Astrocyte of the hippocampus (primary cell): ENCODE data around the gene ZDHHC8.
A peak's percentile ranks its signal among the peaks of the same experiment; 100 is the strongest.

Experiments used
- DNase-seq: peaks from one replicate; pipeline ENCODE4 v3.0.0; 2011; ENCODE audit warnings: low read depth, low spot score

ZDHHC8 gene

DNA sequence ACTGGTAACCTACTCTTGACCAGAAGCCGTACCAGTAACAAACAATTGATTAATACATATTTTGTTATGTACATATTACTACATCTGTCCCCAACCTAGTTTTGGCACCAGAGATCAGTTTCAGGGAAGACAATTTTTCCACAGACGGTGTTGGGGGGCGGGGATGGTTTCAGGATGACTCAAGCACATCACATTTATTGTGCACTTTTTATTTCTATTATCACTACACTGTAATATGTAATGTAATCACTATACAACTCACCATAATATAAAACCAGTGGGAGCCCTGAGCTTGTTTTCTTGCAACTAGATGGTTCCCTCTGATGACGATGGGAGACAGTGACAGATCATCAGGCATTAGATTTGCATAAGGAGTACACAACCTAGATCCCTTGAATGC lies 36.1 kb upstream of the ZDHHC8 start:
- DNase-seq, result no peak

DNA sequence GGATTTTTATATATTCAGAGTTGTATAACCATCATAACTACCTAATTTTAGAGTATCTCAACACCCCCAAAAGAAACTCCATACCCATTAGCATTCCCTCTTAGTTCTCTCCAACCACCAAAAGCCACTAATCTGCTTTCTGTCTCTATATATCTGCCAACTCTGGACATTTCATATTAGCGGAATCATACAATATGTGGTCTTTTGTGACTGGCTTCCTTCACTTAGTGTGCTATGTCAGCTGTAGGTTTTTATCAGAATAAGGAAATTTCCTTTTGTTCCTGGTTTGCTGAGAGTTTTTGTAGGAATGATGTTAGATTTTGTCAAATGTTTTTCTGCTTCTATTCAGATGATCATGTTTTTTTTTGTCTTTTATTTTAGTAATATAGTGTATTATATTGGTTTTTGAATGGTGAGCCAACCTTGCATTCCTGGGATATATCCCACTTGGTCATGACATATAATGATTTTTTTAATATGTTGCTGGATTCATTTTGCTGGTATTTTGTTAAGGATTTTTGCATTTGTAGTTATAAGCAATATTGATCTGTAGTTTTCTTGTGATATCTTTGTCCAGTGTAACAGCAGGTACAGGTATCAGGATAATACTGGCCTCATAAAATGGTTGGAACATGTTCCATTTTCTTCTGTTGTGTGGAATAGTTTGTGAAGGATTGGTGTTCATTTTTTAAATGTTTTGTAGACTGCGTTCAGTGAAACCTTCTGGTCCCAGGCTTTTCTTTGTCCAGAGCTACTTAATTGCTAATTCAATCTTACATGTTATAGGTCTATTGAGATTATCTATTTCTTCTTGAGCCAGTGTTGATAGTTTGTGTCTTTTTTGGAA lies 34.8 kb upstream of the ZDHHC8 start:
- no peak for DNase-seq

DNA sequence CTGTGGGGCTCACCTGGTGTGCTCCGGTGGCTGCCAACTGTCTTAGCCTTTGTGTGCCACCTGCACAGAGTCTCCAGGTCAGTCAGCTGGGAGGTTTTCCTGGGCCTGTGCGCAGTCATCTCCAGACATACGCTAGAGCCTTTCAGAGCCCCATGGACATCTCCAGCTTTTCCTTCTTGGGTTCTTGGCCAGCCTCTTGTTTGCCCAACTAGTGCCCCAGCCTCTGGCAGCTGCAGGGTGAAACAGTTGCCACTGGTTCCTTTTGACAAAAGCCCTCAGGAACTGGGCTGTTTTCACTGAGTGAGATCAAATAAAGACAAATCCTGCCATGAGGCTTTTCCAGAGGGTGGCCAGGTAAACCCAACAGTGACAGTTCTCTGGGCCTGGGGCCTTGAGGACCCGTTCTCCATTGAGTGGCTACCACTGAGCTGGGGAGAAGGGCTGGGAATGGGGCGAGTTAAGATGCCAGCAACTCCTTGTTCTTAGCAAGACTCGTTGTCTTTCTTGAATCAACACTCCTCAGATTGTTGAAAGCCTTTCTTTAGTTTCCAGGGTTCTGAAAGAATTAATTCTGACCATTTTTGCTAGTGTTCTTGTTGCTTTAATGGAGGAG lies 32.4 kb upstream of the ZDHHC8 start:
- DNase-seq, result no peak

DNA sequence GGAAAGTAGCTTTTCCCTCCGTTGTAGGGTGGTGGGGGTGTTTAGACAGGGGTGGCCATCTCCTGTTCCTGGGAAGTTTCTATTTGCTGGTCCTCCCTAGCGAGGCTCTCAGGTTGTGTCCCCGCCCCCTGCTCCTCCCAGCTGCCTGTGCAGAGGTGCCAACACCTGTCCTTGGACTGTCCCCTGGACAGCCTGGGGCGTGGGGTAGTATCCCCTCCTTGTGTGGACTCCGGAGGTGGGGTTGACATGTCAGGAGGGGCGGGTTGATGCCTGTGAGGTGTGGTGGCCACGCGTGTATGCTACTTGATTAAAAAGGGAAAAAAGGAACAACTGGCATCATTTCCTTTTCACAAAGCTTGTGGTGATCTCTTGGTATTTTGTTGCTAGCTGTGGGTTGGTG lies 30.0 kb upstream of the ZDHHC8 start:
- DNase-seq, result no peak

DNA sequence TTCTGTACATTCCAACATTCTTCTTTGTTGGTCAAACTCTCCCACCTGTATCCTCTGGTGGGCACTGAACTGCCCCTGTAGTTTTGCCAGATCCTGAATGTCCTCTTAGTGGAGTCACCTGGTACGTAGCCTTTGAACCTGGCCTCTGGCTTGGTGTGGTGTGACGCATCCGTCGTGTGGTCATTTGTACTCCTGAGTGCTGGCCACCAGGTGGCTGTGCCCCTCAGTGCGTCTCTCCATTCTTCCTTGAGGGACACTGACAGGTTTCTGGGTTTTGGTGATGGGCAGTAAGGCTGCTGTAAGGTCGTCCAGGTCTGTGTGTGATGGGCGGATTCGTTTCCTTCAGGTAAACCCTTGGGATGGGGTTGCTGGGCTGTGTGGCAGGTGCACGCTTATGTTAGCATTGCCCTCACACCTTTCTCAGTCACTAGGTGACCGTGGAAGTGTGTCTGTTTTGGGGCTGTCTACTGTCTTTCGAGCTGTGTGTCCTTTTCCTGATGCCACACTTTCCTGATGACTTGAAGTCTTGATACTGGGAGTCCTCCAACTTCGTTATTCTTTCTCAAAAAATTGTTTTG lies 29.3 kb upstream of the ZDHHC8 start:
- no peak for DNase-seq

DNA sequence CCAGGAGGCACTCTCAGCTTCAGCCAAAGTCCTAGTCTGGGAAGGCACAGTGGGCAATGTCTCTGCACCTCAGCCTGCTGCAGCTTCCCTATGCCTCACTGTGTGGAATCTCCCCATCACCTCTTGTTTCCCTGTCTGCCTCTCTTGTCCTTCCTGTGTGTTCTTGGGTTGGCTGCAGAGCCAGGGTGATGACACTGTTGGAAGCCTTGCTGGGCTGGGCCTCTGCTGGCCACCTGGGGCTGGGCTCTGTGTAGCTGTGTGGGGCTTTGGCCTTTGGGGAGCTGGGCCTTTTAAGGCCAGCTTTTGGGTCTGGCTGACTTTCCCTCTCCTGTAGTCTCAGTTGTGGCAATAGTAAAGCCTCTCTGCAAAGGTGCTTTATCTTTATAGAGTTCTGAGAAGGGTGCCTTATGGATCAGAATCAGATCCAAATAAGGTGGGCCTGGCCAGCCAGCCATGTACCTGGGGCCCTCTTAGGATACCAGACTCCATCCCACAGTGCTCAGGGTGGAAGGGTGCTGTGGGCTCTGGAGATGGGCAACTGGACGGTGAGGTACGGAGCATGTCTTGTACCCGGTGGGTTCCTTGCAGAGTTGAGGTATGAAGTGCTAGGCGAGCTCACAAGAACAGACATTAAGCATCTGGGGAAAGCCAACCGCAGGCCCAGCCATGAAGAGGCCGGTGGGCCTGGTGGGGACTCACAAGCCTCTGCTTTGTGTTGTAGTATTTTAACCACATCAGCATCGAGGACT lies 26.0 kb upstream of the ZDHHC8 start:
- no peak for DNase-seq

DNA sequence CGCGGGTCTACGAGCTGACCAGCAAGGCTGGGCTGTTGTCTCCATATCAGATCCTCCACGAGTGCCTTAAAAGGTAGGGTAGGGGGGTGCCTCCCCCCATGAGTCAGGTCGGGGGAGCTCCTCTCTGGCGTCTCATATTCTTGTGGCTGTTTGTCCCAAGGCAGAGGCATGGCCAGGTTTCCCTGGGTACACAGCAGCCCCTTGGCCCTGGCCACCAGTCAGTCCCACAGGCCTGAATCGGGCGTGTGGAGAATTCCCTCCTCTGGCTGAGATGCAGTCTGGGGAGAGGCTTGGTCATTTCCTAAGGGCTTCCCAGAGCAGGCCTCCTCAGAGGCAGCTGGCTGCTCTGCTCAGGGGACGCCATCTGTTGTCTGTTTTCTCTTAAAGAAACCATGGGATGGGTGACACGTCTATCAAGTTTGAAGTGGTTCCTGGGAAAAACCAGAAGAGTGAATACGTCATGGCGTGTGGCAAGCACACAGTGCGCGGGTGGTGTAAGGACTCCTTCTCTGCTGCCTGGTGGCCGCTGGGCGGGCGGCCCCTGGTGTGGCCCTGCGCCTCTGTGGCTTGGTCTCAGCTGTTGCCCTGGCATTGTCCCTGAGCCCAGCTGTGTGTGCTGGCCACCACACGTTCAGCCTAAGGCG lies 25.3 kb upstream of the ZDHHC8 start:
- DNase-seq, result no peak

DNA sequence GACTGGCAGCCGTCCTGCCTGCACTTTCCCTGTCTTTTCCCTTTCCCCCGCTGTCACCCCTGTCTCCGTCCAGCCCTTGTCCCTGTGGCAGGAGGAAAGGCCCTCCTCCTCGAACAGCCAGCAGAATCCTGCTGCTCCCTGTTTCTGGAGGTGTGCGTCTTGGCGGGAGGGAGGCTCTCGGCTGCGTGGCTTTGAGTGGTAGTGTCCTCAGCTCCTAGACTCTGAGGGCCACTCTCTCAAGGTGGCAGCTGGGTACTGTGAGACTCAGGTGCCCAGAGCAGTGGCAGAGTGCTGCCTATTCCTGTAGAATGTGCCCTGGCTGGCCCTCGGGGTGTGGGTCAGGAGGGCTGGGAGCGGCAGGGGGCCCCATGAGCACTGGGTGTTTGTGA lies 24.8 kb upstream of the ZDHHC8 start:
- no peak for DNase-seq

DNA sequence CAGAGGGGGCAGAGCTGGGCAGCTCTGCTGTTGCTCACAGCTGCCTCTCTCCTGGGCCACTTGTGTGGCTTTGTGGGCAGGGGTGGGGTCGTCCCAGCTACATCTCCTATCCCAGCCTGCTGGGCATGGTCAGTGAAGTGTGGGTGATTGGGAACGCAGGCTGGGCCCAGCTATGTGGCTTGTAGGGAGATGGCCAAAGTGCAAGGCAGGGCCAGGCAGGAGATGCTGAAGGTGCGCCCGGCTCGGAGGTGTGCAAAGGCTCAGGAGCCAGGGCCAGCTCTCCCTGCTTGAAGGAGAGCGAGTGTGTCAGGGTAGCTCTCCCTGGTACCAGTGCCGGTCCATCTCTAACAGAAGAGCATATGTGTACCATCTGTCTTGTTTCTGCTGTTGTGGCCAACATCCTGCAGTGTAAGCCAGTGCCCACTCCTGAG lies 24.1 kb upstream of the ZDHHC8 start:
- DNase-seq, result no peak

DNA sequence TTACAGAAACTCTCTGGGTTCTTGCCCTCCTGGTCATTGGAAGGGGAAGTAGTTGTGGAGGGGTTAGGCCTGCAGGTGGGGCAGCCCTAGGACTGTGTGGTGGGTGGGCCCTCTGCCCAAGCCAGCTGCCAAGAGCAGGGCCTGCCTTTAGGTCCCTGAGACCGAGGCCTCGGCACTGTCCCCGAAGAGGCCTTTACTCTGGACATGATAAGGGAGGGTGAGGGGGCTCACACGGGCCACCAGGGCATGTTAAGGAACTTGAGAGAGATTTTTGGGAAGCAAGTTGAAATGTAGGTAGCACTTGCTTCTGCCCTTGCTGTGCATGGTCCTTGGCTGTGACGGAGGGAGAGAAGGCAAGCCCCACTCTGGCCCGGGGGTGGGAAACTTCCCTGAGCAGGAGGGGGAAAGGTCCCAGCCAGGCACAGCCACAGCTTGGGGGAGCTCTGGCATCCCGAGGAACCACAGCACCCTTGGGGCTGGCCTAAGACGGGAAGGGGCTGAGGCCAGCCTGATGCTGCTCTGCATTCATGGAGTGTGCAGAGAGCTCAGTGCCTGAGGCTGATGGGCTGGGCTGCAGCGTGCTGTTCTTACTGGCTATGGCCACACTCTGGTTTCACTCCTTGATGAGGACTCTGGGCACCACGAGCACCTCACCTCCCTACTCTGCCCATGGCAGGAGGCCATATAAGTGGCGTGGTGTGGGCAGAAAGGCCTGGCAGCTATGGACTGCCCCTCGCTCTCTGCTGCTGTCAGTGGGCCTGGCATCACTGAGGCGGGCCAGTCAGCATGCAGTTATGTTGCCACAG lies 23.4 kb upstream of the ZDHHC8 start:
- DNase-seq, result no peak

DNA sequence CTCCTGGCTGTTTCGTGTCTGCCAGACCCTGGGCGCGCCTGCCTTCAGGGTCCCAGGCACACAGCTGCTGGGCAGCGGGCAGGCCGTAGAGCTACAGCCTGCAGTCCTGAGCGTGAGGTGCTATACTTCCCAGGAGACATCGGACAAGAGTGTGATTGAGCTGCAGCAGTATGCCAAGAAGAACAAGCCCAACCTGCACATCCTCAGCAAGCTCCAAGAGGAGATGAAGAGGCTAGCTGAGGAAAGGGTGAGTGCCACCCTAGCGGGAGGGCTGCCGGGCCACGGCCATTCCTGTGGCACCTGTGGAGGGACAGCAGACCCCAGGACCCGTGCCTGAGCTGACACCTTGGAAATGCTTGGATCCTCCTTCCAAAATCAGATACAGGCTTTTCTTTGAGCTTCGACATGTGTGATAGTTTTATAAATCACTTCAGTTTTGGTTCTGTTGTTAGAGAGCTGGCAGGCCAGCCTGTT lies 22.8 kb upstream of the ZDHHC8 start:
- no peak for DNase-seq

DNA sequence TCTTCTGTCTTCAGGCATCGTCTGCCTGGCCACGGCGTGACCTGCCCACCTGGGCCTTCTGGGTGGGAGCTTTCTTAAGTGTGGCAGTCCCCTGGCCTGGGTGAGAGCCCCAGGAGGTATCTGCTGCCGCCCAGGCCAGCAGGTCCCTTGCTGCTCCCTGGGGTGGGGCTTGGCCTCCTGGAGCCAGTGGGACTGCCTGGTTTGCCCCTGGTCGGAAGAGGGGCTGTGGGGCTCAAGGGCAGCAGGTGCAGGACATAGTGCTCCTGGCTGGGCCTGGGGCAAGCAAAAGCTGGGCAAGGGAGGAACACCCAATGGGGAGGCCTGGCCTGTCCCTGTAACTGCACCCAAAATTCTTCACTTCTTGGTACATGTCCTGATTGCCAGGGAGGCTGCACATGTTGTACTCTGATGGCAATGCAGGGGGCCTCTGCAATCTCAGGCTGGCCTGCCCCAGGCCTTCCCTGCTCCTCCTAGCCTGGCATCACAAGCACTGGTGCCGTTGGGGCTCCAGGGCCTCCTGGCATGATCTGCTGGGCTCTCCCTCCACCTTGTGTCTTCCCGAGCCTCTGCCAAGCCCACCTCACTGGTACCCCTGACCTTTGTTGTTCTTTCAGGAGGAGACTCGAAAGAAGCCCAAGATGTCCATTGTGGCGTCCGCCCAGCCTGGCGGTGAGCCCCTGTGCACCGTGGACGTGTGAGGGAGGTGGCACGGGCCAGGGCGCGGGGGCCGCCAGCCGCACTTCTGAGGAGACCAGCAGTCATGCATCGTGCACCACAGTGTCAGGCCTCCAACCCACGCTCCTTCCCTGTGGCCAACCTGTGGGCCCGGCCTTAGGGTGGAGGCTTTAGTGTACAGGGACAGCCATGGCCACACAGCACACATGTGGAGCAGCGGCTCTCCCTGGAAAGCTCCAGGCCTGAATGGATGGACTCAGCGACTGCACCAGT lies 21.9 kb upstream of the ZDHHC8 start:
- no peak for DNase-seq

DNA sequence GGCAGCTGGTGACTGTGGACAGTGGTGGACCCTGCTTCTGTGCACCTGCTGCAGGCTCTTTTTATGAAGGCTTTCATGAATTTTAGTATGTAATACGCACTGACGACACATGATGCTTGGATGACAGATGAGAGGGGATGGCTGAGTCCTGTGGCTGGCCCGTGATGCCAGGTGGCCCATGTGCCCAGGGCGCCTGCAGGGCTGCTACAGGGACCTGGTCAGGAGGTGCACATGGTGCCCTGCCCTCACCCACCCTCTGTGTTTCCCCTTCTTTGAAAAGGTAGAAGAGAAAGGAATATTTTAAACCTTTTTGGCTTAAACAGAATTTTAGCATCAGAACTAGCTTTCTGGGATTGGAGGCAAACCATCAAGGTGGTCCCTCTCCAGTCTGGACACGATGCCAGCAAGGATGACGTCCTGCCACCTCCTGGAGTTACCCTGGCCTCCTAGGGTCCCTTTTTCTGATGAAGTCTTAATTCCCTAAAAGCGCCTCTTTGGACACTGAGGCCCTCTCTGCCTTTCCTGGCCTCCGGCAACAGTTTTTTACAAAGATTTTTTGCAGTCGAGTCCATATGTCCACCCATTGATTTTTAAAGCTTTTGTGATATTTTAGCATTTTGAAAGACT lies 21.1 kb upstream of the ZDHHC8 start:
- no peak for DNase-seq

DNA sequence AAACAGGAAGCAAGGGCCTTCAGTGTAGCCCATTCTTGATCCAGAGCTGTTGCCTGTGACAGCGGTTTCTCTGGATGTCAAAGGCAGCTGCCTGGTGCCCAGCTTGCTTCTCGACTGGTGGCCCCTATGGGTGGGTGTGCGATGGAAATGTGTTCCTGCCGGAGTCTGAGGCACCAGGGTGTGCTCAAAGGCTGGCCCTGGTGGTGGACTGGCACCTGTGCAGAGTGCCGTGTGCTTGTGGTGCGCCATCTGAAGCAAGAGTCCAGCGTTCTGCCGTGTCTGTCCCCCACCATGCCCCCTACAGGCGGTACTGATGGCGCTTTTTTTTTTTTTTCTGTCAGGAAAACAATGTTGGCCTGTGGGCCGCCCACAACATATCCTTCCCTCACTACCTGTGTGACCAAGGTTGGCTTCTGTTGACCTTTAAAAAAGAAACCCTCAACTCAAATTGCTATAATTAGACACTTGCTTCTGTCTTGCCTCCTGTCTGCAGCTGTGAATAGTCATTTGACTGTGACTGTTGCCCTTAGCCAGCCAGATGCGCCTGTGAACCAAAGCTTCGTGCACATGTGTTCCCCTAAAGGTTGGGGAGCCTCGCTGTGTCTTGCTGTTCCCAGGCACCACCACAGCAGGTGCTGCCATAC lies 20.4 kb upstream of the ZDHHC8 start:
- peak; percentile 39 for DNase-seq

DNA sequence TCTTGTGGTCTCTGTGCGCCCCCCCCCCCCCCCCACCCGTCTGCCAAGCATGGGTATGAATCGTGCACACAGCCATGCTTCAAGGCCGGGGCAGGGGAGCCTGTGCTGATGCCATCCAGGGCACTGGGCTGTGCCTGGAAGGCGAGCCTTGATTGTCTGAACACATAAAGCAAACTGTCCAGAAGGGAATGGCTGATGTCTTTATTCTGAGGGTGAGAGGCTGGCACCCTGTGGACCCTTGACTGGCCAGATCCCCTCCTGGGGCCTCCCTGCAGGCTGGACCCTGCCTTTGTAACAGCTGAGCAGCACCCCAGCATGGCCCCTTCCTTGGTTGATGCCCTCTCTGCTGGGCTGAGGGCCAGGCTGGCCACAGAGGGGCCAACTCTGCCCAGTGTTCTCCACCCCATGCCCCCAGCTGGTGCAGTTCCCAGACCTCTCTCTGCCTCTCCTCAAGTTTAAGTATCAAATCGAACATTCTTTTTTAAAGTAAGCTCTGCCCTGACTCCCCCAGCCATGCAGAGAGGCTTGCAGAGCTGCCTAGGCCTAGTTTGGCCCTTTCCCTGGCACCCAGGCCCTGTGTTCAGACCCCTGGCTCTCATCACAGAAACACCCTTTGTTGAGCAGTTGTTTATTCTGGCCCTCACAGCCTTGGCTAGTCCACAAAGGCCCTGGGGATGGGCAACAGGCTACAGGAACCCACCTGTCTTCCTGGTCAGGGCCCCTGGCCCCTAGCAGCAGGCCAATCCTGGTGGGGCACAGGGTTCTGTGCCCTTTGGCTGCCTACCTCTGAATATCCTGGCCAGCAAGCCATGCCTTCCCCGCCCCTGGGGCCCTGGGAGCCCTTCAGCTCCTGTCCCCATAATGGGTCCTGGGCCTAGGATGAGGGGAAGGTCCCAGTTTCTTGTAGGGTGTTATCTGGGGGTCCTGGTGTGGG lies 19.6 kb upstream of the ZDHHC8 start:
- DNase-seq, result no peak

DNA sequence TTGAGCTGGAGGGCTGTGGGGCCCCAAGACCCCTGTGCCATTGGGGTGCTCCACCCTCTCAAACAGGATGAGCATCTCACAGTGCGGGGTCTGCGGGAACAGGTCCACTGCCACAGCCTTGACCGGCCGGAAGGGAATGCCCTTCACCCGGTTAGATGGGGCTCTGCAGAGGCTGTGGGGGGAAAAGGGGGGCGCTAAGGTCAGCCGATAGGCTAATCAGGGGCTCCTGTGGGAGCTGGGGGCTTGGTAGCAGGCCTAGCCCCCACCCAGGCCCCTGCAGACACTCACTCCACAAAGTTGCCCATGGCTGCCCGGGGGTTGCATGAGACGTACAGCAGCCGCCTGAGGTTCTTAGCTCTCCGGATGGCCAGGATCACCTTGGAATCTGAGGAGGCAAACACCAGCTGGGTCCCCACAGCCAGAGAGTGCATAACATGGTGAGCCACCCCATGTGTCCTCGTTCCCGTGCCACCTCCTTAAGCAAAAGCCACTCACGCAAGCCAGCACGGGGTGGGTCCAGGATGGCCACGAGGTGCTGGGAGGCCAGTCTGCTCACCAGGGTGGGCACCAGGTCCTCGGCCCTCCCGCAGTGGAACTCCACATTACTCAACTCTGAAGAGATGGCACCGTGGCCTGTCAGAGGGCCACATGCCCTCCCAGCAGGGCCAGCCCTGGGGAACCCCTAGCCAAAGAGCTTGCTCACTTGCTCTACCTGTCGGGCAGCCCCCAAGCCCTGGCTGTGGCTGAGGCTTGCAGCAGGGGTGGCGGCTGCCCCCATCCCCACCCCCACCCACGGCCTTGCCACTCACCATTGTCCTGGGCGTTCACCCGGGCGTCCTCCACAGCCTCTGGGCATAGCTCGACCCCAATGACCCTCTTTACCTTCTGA lies 18.7 kb upstream of the ZDHHC8 start:
- DNase-seq, result no peak
